ENCODE measurements around the gene NRXN3.

DNA sequence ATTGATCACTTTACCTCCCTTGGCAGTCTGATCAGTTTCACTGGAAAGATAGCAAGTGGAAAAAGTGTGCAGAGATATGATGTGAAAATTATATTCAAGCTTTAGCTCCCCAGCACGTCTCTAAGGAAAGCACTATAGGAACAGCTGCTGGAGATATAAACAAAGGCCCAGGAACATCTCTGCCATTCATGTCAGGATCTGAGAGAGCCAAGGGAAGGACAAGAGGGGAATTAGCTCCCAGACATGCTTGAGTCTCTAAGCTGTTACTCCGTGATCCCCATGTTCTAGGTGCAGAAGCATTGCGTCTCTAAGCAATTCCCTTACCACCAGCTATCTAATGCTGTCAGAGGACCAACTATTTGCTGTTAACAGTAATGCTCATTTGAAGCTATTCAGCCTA, 1341.0 kb downstream of the NRXN3 start:
- TF ChIP-seq, protein P1, sequence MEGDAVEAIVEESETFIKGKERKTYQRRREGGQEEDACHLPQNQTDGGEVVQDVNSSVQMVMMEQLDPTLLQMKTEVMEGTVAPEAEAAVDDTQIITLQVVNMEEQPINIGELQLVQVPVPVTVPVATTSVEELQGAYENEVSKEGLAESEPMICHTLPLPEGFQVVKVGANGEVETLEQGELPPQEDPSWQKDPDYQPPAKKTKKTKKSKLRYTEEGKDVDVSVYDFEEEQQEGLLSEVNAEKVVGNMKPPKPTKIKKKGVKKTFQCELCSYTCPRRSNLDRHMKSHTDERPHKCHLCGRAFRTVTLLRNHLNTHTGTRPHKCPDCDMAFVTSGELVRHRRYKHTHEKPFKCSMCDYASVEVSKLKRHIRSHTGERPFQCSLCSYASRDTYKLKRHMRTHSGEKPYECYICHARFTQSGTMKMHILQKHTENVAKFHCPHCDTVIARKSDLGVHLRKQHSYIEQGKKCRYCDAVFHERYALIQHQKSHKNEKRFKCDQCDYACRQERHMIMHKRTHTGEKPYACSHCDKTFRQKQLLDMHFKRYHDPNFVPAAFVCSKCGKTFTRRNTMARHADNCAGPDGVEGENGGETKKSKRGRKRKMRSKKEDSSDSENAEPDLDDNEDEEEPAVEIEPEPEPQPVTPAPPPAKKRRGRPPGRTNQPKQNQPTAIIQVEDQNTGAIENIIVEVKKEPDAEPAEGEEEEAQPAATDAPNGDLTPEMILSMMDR (IDR thresholded peaks at IDR 0.05) = no peak
- no peak for TF ChIP-seq EZH2 (IDR thresholded peaks at IDR 0.05; ENCODE audit: borderline replicate concordance, insufficient read depth, low read depth, low read length, poor library complexity, severe bottlenecking)
